Brain microvascular endothelial cell (primary cell): ENCODE data around the gene HSF4.

Source experiments
- DNase-seq: peaks from one replicate; pipeline ENCODE4 v3.0.0-alpha.2; 2020
- H3K27ac ChIP-seq: fragments of 250-450 bp; sonication (Bioruptor Pico); 2 replicates; pipeline ENCODE4 v1.5.1; 2020; ENCODE audit warnings: mild to moderate bottlenecking, moderate library complexity
- H3K27me3 ChIP-seq: fragments of 250-450 bp; sonication (Bioruptor Pico); replicated peaks from 2 replicates; pipeline ENCODE4 v1.5.1; 2020; ENCODE audit warnings: mild to moderate bottlenecking
- H3K36me3 ChIP-seq: fragments of 250-450 bp; sonication (Bioruptor Pico); replicated peaks from 2 replicates; pipeline ENCODE4 v1.5.1; 2020; ENCODE audit warnings: mild to moderate bottlenecking
- H3K4me3 ChIP-seq: 2 replicates; pipeline ENCODE4 v1.5.1; 2011; ENCODE audit warnings: low read depth, mild to moderate bottlenecking, control low read depth, low read length, moderate library complexity
- in situ Hi-C: cut with HindIII; loops from 2 replicates; pipeline ENCODE4 v1.10.0; 2017; ENCODE audit warnings: low sequenced_read_pairs, low pct_ligation_motif_present
- TF ChIP-seq, protein P1 (sequence below): IDR thresholded peaks from 2 replicates; pipeline ENCODE4 v1.5.1; 2011; ENCODE audit warnings: low read depth, mild to moderate bottlenecking, moderate library complexity, low read length, control low read depth, inconsistent platforms; ENCODE audit errors: missing control alignments

HSF4 gene

DNA sequence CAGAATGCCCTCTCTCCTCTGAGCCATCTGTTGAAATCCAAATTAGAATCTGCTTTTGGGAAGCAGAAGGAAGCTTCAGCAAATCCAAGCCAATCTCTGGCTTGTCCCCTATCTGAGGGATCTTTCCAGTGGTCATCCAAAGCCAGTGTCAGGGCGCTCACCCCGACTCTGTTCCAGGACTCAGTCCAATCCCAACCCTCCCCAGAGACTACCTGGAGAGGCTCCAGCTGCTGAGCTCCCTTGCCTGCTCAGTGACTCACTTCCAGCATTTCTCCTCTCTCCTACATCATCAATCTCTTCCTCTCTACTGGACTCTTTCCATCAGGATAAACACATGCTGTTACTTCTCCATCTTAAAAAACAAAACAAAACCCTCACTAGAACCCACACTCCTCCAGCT is 16.8 kb downstream of the HSF4 start:
- no peaks in the 10 kb centered on the region for H3K36me3 ChIP-seq
- H3K4me3 ChIP-seq: no peak overlapping the region
- DNase-seq: peak; percentile 69
- in situ Hi-C loops: no loop called here
- H3K27me3 ChIP-seq: no peaks in the 10 kb centered on the region
- no peak overlapping the region for H3K27ac ChIP-seq
- TF ChIP-seq, protein P1, sequence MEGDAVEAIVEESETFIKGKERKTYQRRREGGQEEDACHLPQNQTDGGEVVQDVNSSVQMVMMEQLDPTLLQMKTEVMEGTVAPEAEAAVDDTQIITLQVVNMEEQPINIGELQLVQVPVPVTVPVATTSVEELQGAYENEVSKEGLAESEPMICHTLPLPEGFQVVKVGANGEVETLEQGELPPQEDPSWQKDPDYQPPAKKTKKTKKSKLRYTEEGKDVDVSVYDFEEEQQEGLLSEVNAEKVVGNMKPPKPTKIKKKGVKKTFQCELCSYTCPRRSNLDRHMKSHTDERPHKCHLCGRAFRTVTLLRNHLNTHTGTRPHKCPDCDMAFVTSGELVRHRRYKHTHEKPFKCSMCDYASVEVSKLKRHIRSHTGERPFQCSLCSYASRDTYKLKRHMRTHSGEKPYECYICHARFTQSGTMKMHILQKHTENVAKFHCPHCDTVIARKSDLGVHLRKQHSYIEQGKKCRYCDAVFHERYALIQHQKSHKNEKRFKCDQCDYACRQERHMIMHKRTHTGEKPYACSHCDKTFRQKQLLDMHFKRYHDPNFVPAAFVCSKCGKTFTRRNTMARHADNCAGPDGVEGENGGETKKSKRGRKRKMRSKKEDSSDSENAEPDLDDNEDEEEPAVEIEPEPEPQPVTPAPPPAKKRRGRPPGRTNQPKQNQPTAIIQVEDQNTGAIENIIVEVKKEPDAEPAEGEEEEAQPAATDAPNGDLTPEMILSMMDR: no peak

DNA sequence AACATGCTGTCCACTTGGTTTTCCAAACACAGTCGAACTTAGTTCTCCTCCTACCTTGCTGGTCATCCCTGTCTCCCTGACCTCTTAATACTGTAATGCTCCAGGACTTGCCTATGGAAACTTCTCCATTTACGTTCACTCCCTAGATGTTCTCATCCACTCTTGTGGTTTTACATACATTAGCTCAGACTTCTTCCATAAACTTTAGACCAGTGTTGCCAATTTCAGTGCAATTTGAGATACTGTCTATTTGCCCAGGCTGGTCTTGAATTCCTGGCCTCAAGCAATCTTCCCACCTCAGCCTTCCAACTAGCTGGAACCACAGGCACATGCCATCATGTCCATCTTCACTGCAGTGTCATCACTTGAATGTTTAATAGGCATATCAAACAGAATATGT is 17.7 kb downstream of the HSF4 start:
- no peak overlapping the region for H3K4me3 ChIP-seq
- H3K36me3 ChIP-seq: no peaks in the 10 kb centered on the region
- no peak for DNase-seq
- H3K27me3 ChIP-seq: no peaks in the 10 kb centered on the region
- TF ChIP-seq, protein P1: no peak
- H3K27ac ChIP-seq: no peak overlapping the region
- in situ Hi-C loops: no loop called here

DNA sequence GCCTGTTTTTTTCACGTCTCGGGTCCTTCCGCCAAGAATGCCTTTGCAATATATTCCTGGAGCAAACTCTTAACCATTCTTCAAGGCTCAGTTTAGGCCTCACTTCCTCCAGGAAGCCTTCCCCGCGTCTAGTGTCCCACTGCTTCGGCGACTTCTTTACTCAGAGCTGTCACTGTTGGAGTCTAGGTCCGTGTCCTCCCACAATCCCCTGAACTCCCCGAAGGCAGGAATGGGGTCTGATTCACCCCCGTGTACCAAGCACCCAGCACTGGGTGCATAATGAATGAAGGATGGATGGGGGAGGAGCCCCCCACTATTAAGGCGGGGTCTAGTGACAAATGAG is 18.7 kb downstream of the HSF4 start:
- Histone ChIP-seq H3K27me3 (no peaks in the 10 kb centered on the region), H3K36me3 (no peaks in the 10 kb centered on the region), H3K4me3 (peak overlapping the region; percentile 73), H3K27ac (peak overlapping the region; percentile 97)
- TF ChIP-seq, protein P1: no peak
- no peak for DNase-seq
- in situ Hi-C loops: no loop called here

DNA sequence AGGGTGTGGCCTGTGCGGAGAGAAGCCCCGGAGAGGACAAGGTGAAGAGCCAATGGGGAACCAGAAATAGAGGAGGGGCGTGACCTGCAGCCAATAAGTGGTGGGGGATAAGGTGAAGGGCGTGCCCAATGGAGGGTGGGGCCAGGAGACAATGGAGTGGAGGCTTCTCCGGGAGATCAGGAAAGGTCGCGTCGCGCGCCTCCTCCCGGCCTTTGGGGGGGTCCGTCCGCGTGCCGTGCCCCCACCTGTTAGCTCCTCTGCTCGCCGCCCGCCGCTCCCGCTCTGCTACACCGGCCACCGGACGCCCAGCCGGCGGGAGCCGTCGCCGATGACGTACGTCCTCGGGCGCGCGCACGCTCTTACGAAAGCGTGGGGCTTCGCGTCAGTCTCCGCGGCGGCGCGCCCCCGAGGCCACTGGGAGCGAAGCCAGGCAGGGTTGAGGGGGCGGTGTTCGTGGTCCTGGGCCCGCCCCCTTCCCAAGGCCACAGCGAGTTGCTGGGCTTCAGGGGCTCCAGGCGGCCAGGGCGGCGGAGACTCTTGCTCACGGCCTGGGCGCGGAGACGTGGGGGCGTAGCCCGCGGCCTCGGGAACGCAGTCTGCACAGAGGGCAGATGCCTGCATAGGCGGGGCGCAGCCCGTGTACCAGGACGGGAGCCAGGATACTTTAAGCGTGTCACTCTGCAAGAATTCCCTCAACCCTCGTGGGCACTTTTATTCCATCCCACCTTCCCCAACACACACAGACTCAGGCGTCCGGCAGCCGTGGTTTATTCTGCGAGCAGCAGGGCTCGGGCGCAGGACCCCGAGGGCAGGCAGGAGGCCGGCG is 19.3 kb downstream of the HSF4 start, which contains the start of gene MATCAP1:
MATCAP1 (minus strand) TSS at position 337 of the 826 bp plus-strand sequence. CDS start 3,353 bp downstream, outside the sequence.
- in situ Hi-C loops: no loop called here
- DNase-seq: peak; percentile 97
- Histone ChIP-seq H3K36me3 (no peaks in the 10 kb centered on the region), H3K4me3 (peak within 1 kb of the TSS; percentile 73), H3K27me3 (no peaks in the 10 kb centered on the region), H3K27ac (peak within 1 kb of the TSS; percentile 97)
- TF ChIP-seq, protein P1: no peak

DNA sequence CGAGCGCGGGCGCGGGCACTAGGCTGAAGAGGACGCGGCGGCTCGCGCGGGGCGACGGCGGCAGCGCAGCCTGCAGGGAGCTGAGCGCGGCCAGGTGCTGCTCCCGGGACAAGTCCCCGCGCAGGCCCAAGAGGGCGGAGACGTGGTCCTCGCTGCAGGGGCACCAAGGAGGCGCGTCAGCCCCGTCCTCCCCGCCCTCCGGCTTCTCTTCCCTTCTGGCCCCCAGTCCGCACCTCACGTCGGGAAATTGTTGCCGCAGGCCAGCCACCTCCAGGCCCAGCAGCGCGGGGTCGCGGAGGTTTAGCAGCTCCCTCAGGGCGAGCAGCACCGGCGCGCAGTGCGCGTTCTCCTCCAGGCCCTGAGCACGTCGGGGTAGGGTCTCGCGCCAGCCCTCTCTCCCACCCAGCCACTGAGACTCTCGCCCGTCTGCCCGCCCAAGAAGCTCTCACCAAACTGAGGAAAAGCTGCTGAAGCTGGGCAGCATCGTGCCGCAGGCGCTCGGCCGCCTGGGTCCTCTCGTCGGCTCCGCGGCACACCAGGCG is 20.0 kb downstream of the HSF4 start:
- TF ChIP-seq, protein P1: no peak
- H3K4me3 ChIP-seq: peak overlapping the region; percentile 73
- DNase-seq: no peak
- H3K27me3 ChIP-seq: no peaks in the 10 kb centered on the region
- no peaks in the 10 kb centered on the region for H3K36me3 ChIP-seq
- H3K27ac ChIP-seq: no peak overlapping the region
- in situ Hi-C loops: no loop called here
